PC-3 (cell line): ENCODE measurements around the gene NLRP9. TPM values are rescaled to one million over a fixed set of nuclear protein-coding genes. Genes with fewer than 3 reads are reported as not detected.

Experiments
- ATAC-seq: fragments of 200-7000 bp; cut with Tn5 transposase; 2 replicates; pipeline ENCODE4 v1.9.1; 2020; ENCODE audit warnings: mild to moderate bottlenecking, moderate library complexity
- BruUV-seq: library from RNA; stranded (reverse); fragments of 400-500 nt; replicated peaks from 2 replicates; lab custom pipeline; 2021; lab: Mats Ljungman, UMichigan
- CTCF ChIA-PET: fragments of 300-600 bp; sonication (Branson Sonifier 250); formaldehyde crosslinking; loops from one replicate; lab custom pipeline; 2022; ENCODE audit warnings: antibody characterized with exemption; lab: Charles Lee
- POLR2A ChIA-PET: fragments of 300-600 bp; sonication (Branson Sonifier 250); formaldehyde crosslinking; loops from one replicate; lab custom pipeline; 2022; ENCODE audit warnings: antibody characterized with exemption; ENCODE audit not compliant: unreplicated experiment; lab: Charles Lee
- DNase-seq: peaks from one replicate; pipeline ENCODE4 v3.0.0-alpha.2; 2015
- H2AFZ ChIP-seq: fragments of 300-600 bp; sonication (generic); 2 replicates; pipeline ENCODE4 v1.6.0; 2016; ENCODE audit warnings: antibody characterized with exemption, low read length
- H3F3A ChIP-seq: fragments of 300-600 bp; sonication (generic); one replicate; pipeline ENCODE4 v1.6.0; 2017; ENCODE audit warnings: antibody characterized with exemption, low read length, control low read depth, mild to moderate bottlenecking; ENCODE audit not compliant: unreplicated experiment
- H3K27ac ChIP-seq: fragments of 300-600 bp; sonication (generic); 2 replicates; pipeline ENCODE4 v1.5.1; 2016; ENCODE audit warnings: mild to moderate bottlenecking, low read length
- H3K27me3 ChIP-seq: fragments of 300-600 bp; sonication (generic); 2 replicates; pipeline ENCODE4 v1.6.1; 2016; ENCODE audit warnings: low read length, mixed read lengths
- H3K36me3 ChIP-seq: fragments of 300-600 bp; sonication (generic); 2 replicates; pipeline ENCODE4 v1.6.1; 2016; ENCODE audit warnings: low read depth, mixed run types, low read length, mixed read lengths
- H3K4me1 ChIP-seq: fragments of 300-600 bp; sonication (generic); 2 replicates; pipeline ENCODE4 v1.5.1; 2016; ENCODE audit warnings: low read length; ENCODE audit not compliant: insufficient read depth
- H3K4me2 ChIP-seq: fragments of 300-600 bp; sonication (generic); 2 replicates; pipeline ENCODE4 v1.6.0; 2016; ENCODE audit warnings: low read length
- H3K4me3 ChIP-seq: fragments of 300-600 bp; sonication (generic); 2 replicates; pipeline ENCODE4 v1.5.1; 2016; ENCODE audit warnings: mild to moderate bottlenecking, low read length, mixed read lengths
- H3K79me2 ChIP-seq: fragments of 300-600 bp; sonication (generic); 2 replicates; pipeline ENCODE4 v1.6.1; 2017; ENCODE audit warnings: low read length, mixed read lengths
- H3K9ac ChIP-seq: fragments of 300-600 bp; sonication (generic); 2 replicates; pipeline ENCODE4 v1.6.0; 2016; ENCODE audit warnings: mild to moderate bottlenecking, low read length
- H3K9me2 ChIP-seq: fragments of 300-600 bp; sonication (generic); replicated peaks from 2 replicates; pipeline ENCODE4 v1.6.1; 2016; ENCODE audit warnings: mixed run types, low read length, mixed read lengths
- H3K9me3 ChIP-seq: fragments of 300-600 bp; sonication (generic); 2 replicates; pipeline ENCODE4 v1.6.1; 2016; ENCODE audit warnings: low read length, mixed read lengths
- H4K20me1 ChIP-seq: fragments of 300-600 bp; sonication (generic); 2 replicates; pipeline ENCODE4 v1.6.1; 2016; ENCODE audit warnings: low read length, mixed read lengths
- CTCF ChIP-seq: fragments of 300-600 bp; sonication (generic); conservative IDR thresholded peaks from 2 replicates; pipeline ENCODE4 v1.5.1; 2017; ENCODE audit warnings: antibody characterized with exemption, low read depth, mild to moderate bottlenecking, low read length
- EZH2 ChIP-seq: fragments of 300-600 bp; sonication (generic); IDR thresholded peaks from one replicate; pipeline ENCODE4 v1.6.1; 2017; ENCODE audit warnings: antibody characterized with exemption, mild to moderate bottlenecking, low read length; ENCODE audit not compliant: unreplicated experiment
- EZH2phosphoT487 ChIP-seq: fragments of 300-600 bp; sonication (generic); IDR thresholded peaks from 2 replicates; pipeline ENCODE4 v1.6.1; 2018; ENCODE audit warnings: mild to moderate bottlenecking, antibody characterized with exemption, low read length, borderline replicate concordance
- intact Hi-C: fragments of 100-400 bp; cut with micrococcal nuclease; formaldehyde crosslinking; loops from 2 replicates; pipeline ENCODE4 v1.9.0; 2023
- total RNA-seq: library from RNA; depleted of rRNA; stranded (reverse); fragments of >200 nt; gene quantifications from 2 replicates; pipeline ENCODE4 v1.2.3, GENCODE V29; 2014

The NLRP9 gene
- total RNA-seq, 1 experiment from 2014 or later: not detected

- Histone ChIP-seq H3K27me3 (no peaks in the 10 kb centered on the region), H3K4me3 (no peak overlapping the region), H4K20me1 (peaks cover 41% of the 10 kb centered on the region), H3K9ac (no peak overlapping the region), H3K9me3 (no peaks in the 10 kb centered on the region), H3K27ac (no peak overlapping the region), H3K4me1 (peaks cover 19% of the 10 kb centered on the region), H3F3A (no peaks in the 10 kb centered on the region), H3K9me2 (no peaks in the 10 kb centered on the region), H3K36me3 (peaks cover 52% of the 10 kb centered on the region), H3K4me2 (no peak overlapping the region), H3K79me2 (peaks cover 73% of the 10 kb centered on the region), H2AFZ (no peak overlapping the region)
- TF ChIP-seq EZH2 (no peak), EZH2phosphoT487 (no peak), CTCF (no peak)
- intact Hi-C loops: no loop called here
- no TSS peak for BruUV-seq
- no peak for DNase-seq
- ATAC-seq: peak; percentile 7; the same call in 1 of the 2 replicates
- CTCF ChIA-PET: no interaction called here
- POLR2A ChIA-PET: no interaction called here
Measured at GRCh38 chr19:55683449-55684261, 54.5 kb downstream of the NLRP9 start.

- TF ChIP-seq EZH2: no peak
- TF ChIP-seq CTCF: no peak
- TF ChIP-seq EZH2phosphoT487: no peak
- no peaks in the 10 kb centered on the region for H3K27me3 ChIP-seq
- H4K20me1 ChIP-seq: peaks cover 43% of the 10 kb centered on the region
- H3K9me3 ChIP-seq: no peaks in the 10 kb centered on the region
- ChIA-PET CTCF (interaction anchor here (0.5 kb wide), 1 partner anchor 525 kb away, joined by 5 read pairs; no protein-coding TSS in a partner anchor), POLR2A (interaction anchor here (0.6 kb wide), 1 partner anchor 9 kb away, joined by 3 read pairs; no protein-coding TSS in a partner anchor)
- no peak overlapping the region for H3K4me3 ChIP-seq
- no peaks in the 10 kb centered on the region for H3K9me2 ChIP-seq
- no peaks in the 10 kb centered on the region for H3F3A ChIP-seq
- no peak overlapping the region for H3K4me2 ChIP-seq
- H3K9ac ChIP-seq: no peak overlapping the region
- peaks cover 88% of the 10 kb centered on the region for H3K79me2 ChIP-seq
- DNase-seq (no peak), ATAC-seq (no peak)
- peaks cover 29% of the 10 kb centered on the region for H3K4me1 ChIP-seq
- H3K27ac ChIP-seq: no peak overlapping the region
- no TSS peak for BruUV-seq
- H2AFZ ChIP-seq: no peak overlapping the region
- intact Hi-C loops: no loop called here
- H3K36me3 ChIP-seq: peaks cover 52% of the 10 kb centered on the region
Measured at GRCh38 chr19:55681131-55682092, 56.8 kb downstream of the NLRP9 start.
